Measurements from ENCODE around the gene LIPC. TPM values are rescaled to one million over a fixed set of nuclear protein-coding genes. Genes with fewer than 3 reads are reported as not detected.

LIPC gene
- total and polyA plus RNA-seq, 9 of the 15 experiments (the other 6 are each of a cell fraction or from before 2014, with no cell fraction given), result 0.07 to 0.41 (median 0.11) TPM; not detected in 2

DNA sequence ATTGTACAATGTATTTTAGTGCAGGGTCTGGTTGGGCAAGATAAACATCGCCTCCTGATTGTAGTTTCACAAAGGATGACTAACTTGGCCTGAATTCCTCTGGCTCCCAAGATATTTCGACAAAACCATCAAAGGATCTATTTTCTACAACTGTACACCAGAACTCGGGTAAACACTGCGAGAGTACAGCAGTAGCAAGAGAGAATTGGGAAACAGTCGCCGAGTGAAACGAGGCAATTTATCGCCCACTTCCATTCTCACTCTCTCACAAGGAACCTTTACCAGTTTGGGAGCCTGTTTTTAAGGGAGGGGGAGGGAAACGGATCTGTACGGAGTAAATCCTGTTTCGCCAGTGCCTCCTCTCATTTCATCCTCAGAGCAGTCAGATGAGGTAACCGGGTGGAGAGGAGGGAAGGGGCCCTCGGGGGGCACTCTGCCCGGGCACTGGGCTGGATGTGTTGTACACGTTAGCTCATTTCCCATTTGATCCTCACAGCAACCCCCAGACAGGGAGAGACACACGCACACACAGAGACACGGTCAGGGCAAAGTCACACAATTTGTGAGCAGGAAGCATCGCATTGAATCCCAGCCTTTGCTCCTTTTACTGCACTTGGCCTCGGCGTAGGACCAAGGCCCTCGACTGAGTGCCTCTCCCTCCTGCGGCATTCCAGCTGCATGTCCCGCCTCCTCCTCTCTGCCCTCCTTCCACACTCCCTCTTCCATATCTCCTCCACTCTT lies 120.1 kb downstream of the LIPC start (continued):
- no peak for TF ChIP-seq SAP30 (IDR thresholded peaks at IDR 0.05; ENCODE audit: borderline replicate concordance, insufficient read depth, low read depth, low read length, poor library complexity, severe bottlenecking)
- no peak for TF ChIP-seq POU5F1 (IDR thresholded peaks at IDR 0.05; ENCODE audit: borderline replicate concordance, low read depth, low read length, partially characterized antibody)
- TF ChIP-seq SRSF1 (IDR thresholded peaks at IDR 0.05; ENCODE audit: low read depth, low read length), result no peak
- TF ChIP-seq NR2C2 (CRISPR knock-in tag; IDR thresholded peaks at IDR 0.05), result 0 out of 2 replicates have a peak, but pooled peaks have one; percentile 25
- no peak for TF ChIP-seq NR2C2 (tag; IDR thresholded peaks at IDR 0.05)
- no peak for TF ChIP-seq NR4A1 (CRISPR knock-in tag; IDR thresholded peaks at IDR 0.05)
- TF ChIP-seq NR4A1 (tag; IDR thresholded peaks at IDR 0.05), result no peak
- peak; percentile 50; the same call in 1 of the 2 replicates for TF ChIP-seq NCOR1 (IDR thresholded peaks at IDR 0.05)
- peak; percentile 9; the same call in 1 of the 2 replicates for TF ChIP-seq ZFX (CRISPR knock-in tag; IDR thresholded peaks at IDR 0.05)
- no peak for TF ChIP-seq NCOA4 (IDR thresholded peaks at IDR 0.05; ENCODE audit: partially characterized antibody)
- no peak for TF ChIP-seq PHF8 (IDR thresholded peaks at IDR 0.05; ENCODE audit: borderline replicate concordance, low read length)
- TF ChIP-seq MYBL2 (IDR thresholded peaks at IDR 0.05; ENCODE audit: low read depth), result no peak
- TF ChIP-seq MYBL2 (CRISPR knock-in tag; IDR thresholded peaks at IDR 0.05; ENCODE audit: borderline replicate concordance), result no peak
- TF ChIP-seq HNRNPLL (IDR thresholded peaks at IDR 0.05; ENCODE audit: low read depth, low read length, poor library complexity, severe bottlenecking), result no peak
- no peak for TF ChIP-seq GATAD2B (IDR thresholded peaks at IDR 0.05; ENCODE audit: borderline replicate concordance)
- no peak for TF ChIP-seq ZNF280A (IDR thresholded peaks at IDR 0.05; ENCODE audit: low read depth, partially characterized antibody)
- no peak for TF ChIP-seq MYNN (IDR thresholded peaks at IDR 0.05)
- no peak for TF ChIP-seq MYNN (CRISPR knock-in tag; IDR thresholded peaks at IDR 0.05)
- TF ChIP-seq BRD9 (IDR thresholded peaks at IDR 0.05; ENCODE audit: low read depth, partially characterized antibody), result no peak
- no peak for TF ChIP-seq NCOA2 (IDR thresholded peaks at IDR 0.05; ENCODE audit: partially characterized antibody in 2 of 2)
- TF ChIP-seq, protein P1, sequence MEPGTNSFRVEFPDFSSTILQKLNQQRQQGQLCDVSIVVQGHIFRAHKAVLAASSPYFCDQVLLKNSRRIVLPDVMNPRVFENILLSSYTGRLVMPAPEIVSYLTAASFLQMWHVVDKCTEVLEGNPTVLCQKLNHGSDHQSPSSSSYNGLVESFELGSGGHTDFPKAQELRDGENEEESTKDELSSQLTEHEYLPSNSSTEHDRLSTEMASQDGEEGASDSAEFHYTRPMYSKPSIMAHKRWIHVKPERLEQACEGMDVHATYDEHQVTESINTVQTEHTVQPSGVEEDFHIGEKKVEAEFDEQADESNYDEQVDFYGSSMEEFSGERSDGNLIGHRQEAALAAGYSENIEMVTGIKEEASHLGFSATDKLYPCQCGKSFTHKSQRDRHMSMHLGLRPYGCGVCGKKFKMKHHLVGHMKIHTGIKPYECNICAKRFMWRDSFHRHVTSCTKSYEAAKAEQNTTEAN (CRISPR knock-in tag; IDR thresholded peaks at IDR 0.05), result no peak
- TF ChIP-seq CHAMP1 (IDR thresholded peaks at IDR 0.05), result no peak
- TF ChIP-seq SMARCA4 (IDR thresholded peaks at IDR 0.05), result peak; percentile 37; the same call in 1 of the 2 replicates
- no peak for TF ChIP-seq MEF2D (tag; conservative IDR thresholded peaks at IDR 0.05; ENCODE audit: low read depth)
- no peak for TF ChIP-seq BHLHE40 (IDR thresholded peaks at IDR 0.05; ENCODE audit: low read length)
